NOMO-1 treated with dmso at 0.1 percent for 144 hours (cell line): ENCODE data around the gene MUC12.
"Not testable (repeated sequence)": the region's sequence is repeated elsewhere in the genome, so short reads cannot be mapped to it uniquely, and the experiment has no call there.

Experiments
- DNase-seq: peaks from one replicate; lab custom pipeline; 2025; ENCODE audit not compliant: unreplicated experiment; lab: John Stamatoyannopoulos, UW

MUC12 gene

GRCh38 chr7:101064176-101064550 lies 94.8 kb downstream of the MUC12 start:
- DNase-seq = not testable (repeated sequence)

- not testable (repeated sequence) for DNase-seq
Measured at GRCh38 chr7:101065162-101065561, 95.8 kb downstream of the MUC12 start.

- no peak for DNase-seq
Measured at GRCh38 chr7:101066141-101066832, 96.9 kb downstream of the MUC12 start.

- DNase-seq = no peak
Measured at GRCh38 chr7:101066833-101067177, 97.4 kb downstream of the MUC12 start.

GRCh38 chr7:101068401-101068800 lies 99.0 kb downstream of the MUC12 start:
- no peak for DNase-seq
